ENCODE measurements around the gene MUSK.

MUSK gene

DNA sequence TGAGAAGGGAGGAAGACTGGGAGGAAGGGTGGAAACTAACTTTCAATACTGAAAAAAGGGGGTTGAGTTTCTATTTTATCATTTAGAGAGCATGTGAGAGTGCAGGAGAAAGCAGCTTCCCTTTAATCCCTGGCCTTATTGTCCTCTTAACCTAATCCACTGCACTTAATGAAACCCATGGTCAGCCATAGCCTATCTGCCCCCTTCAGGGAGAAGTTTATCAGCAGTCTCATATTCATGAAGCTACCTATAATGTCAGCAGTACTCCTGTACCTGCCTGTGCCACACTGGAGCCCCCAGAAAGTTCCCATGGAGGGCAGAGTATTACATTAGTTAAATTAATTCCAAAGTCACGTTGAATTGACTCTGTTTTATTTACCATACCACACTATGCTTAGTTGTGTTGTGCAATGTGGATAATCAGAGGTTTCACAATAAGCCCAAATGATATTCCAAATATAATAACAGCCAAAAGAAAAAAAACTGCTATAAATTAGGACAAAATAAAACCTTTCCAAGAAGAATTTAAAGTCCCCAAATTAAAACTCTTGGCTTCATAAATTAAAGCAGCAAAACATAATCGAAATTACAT, 62.9 kb downstream of the MUSK start:
- Histone ChIP-seq H4K20me1 (ENCODE audit: low read depth, low read length) (no peaks in the 10 kb centered on the region), H3K9me3 (ENCODE audit: insufficient read depth, low read length) (no peaks in the 10 kb centered on the region), H3K9ac (ENCODE audit: low read length) (no peak overlapping the region), H3K27ac (ENCODE audit: low read depth, low read length) (no peak overlapping the region), H3K4me2 (ENCODE audit: low read depth, low read length, poor library complexity, severe bottlenecking) (no peak overlapping the region), H3K9me2 (replicated peaks; ENCODE audit: insufficient read depth, low read length) (no peaks in the 10 kb centered on the region), H3K4me3 (ENCODE audit: insufficient read depth, low read length, poor library complexity, severe bottlenecking) (no peak overlapping the region), H3K36me3 (ENCODE audit: low read length) (no peaks in the 10 kb centered on the region), H3K79me2 (ENCODE audit: insufficient read depth, low read length) (no peaks in the 10 kb centered on the region), H3K27me3 (ENCODE audit: low read length) (no peaks in the 10 kb centered on the region), H3F3A (ENCODE audit: insufficient read depth) (no peaks in the 10 kb centered on the region), H2AFZ (ENCODE audit: low read depth, low read length, severe bottlenecking) (no peak overlapping the region)
- TF ChIP-seq, protein P1, sequence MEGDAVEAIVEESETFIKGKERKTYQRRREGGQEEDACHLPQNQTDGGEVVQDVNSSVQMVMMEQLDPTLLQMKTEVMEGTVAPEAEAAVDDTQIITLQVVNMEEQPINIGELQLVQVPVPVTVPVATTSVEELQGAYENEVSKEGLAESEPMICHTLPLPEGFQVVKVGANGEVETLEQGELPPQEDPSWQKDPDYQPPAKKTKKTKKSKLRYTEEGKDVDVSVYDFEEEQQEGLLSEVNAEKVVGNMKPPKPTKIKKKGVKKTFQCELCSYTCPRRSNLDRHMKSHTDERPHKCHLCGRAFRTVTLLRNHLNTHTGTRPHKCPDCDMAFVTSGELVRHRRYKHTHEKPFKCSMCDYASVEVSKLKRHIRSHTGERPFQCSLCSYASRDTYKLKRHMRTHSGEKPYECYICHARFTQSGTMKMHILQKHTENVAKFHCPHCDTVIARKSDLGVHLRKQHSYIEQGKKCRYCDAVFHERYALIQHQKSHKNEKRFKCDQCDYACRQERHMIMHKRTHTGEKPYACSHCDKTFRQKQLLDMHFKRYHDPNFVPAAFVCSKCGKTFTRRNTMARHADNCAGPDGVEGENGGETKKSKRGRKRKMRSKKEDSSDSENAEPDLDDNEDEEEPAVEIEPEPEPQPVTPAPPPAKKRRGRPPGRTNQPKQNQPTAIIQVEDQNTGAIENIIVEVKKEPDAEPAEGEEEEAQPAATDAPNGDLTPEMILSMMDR (IDR thresholded peaks at IDR 0.05; ENCODE audit: insufficient read depth, low read length, poor library complexity, severe bottlenecking), result no peak
- no peak for TF ChIP-seq EZH2phosphoT487 (conservative IDR thresholded peaks at IDR 0.05; ENCODE audit: low read length)

DNA sequence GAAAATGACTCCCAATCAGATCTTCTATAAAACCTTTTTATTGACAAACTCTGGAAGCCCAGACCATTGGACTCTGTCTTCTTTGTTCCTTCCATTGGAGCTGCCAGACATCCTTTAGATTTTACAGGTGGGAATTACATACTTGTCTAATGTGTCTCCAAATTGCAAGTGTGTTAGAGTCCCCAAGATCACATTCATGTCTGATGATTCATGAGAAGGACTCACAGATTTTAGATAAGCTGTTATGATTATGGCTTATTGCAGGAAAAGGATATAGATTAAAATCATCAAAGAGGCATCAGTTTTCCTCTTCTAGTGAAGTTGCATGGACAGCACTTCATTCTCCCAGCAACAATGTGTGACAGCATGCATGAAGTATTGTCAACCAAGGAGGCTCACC, 70.4 kb downstream of the MUSK start:
- Histone ChIP-seq H3K9me2 (replicated peaks; ENCODE audit: insufficient read depth, low read length) (no peaks in the 10 kb centered on the region), H3K4me2 (ENCODE audit: low read depth, low read length, poor library complexity, severe bottlenecking) (no peak overlapping the region), H3F3A (ENCODE audit: insufficient read depth) (no peaks in the 10 kb centered on the region), H3K79me2 (ENCODE audit: insufficient read depth, low read length) (no peaks in the 10 kb centered on the region), H4K20me1 (ENCODE audit: low read depth, low read length) (no peaks in the 10 kb centered on the region), H3K27ac (ENCODE audit: low read depth, low read length) (no peak overlapping the region), H3K36me3 (ENCODE audit: low read length) (no peaks in the 10 kb centered on the region), H2AFZ (ENCODE audit: low read depth, low read length, severe bottlenecking) (no peak overlapping the region), H3K9ac (ENCODE audit: low read length) (no peak overlapping the region), H3K27me3 (ENCODE audit: low read length) (no peaks in the 10 kb centered on the region), H3K9me3 (ENCODE audit: insufficient read depth, low read length) (no peaks in the 10 kb centered on the region), H3K4me3 (ENCODE audit: insufficient read depth, low read length, poor library complexity, severe bottlenecking) (no peak overlapping the region)
- no peak for TF ChIP-seq EZH2phosphoT487 (conservative IDR thresholded peaks at IDR 0.05; ENCODE audit: low read length)
- TF ChIP-seq, protein P1 (IDR thresholded peaks at IDR 0.05; ENCODE audit: insufficient read depth, low read length, poor library complexity, severe bottlenecking), result no peak

DNA sequence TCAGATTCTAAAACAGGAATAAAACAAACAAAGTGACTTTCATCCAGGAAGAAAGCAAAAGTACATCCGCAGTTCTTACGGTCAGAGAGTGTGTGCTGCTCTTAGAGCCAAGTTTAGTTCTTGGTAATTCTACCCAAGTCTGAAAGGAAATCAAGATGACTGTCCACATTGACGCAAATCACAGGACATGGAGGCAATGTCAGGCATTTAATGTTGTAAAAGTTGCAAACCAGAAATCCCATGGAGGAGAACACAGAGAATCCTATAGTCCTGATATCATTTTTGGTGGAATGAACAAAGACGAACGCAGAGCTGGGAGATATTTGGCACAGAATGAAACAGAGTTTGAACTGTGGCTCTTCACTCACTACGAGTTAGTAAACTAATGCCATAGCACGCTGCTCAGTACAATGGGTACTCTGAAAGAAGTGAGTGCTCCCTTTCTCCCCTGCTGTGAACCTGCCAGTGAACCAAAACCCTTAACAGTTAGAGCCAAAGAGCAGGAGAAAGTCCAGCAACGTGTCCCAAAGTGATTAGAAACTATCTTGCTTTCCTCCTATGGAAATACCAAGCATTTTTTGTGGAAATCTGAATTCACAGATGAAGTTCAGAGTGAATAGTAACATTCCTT, 74.3 kb downstream of the MUSK start:
- no peaks in the 10 kb centered on the region for H4K20me1 ChIP-seq (ENCODE audit: low read depth, low read length)
- H3K4me2 ChIP-seq (ENCODE audit: low read depth, low read length, poor library complexity, severe bottlenecking), result no peak overlapping the region
- no peaks in the 10 kb centered on the region for H3K36me3 ChIP-seq (ENCODE audit: low read length)
- H3F3A ChIP-seq (ENCODE audit: insufficient read depth), result no peaks in the 10 kb centered on the region
- H3K9me3 ChIP-seq (ENCODE audit: insufficient read depth, low read length), result no peaks in the 10 kb centered on the region
- no peaks in the 10 kb centered on the region for H3K79me2 ChIP-seq (ENCODE audit: insufficient read depth, low read length)
- no peak overlapping the region for H3K4me3 ChIP-seq (ENCODE audit: insufficient read depth, low read length, poor library complexity, severe bottlenecking)
- H2AFZ ChIP-seq (ENCODE audit: low read depth, low read length, severe bottlenecking), result no peak overlapping the region
- H3K9ac ChIP-seq (ENCODE audit: low read length), result no peak overlapping the region
- H3K27ac ChIP-seq (ENCODE audit: low read depth, low read length), result no peak overlapping the region
- no peak for TF ChIP-seq EZH2phosphoT487 (conservative IDR thresholded peaks at IDR 0.05; ENCODE audit: low read length)
- TF ChIP-seq, protein P1 (IDR thresholded peaks at IDR 0.05; ENCODE audit: insufficient read depth, low read length, poor library complexity, severe bottlenecking), result no peak
- no peaks in the 10 kb centered on the region for H3K27me3 ChIP-seq (ENCODE audit: low read length)
- H3K9me2 ChIP-seq (replicated peaks; ENCODE audit: insufficient read depth, low read length), result no peaks in the 10 kb centered on the region

Measured in SU-DHL-6 (cell line).